ENCODE measurements around the gene RRAGD. TPM values are rescaled to one million over a fixed set of nuclear protein-coding genes. Genes with fewer than 3 reads are reported as not detected.

RRAGD gene
- polyA plus RNA-seq, 3 donors = 31.6 to 36.1 (median 34.5) TPM

GRCh38 chr6:89348372-89348771, 63.7 kb downstream of the RRAGD start:
- no peak for DNase-seq (ENCODE audit: low read depth in 3 of 3, low spot score in 2 of 3)

- DNase-seq (ENCODE audit: low read depth in 3 of 3, low spot score in 2 of 3) = no peak
Observed at GRCh38 chr6:89347825-89348224, 64.2 kb downstream of the RRAGD start.

GRCh38 chr6:89346433-89346832, 65.6 kb downstream of the RRAGD start:
- no peak for DNase-seq (ENCODE audit: low read depth in 3 of 3, low spot score in 2 of 3)

- no peak for DNase-seq (ENCODE audit: low read depth in 3 of 3, low spot score in 2 of 3)
Observed at GRCh38 chr6:89339565-89339964, 72.5 kb downstream of the RRAGD start.

- DNase-seq (ENCODE audit: low read depth in 3 of 3, low spot score in 2 of 3) = no peak
Observed at GRCh38 chr6:89335164-89335563, 76.9 kb downstream of the RRAGD start.

GRCh38 chr6:89330910-89331309, 81.2 kb downstream of the RRAGD start:
- DNase-seq (ENCODE audit: low read depth in 3 of 3, low spot score in 2 of 3) = no peak

GRCh38 chr6:89328976-89329375, 83.1 kb downstream of the RRAGD start:
- no peak for DNase-seq (ENCODE audit: low read depth in 3 of 3, low spot score in 2 of 3)

- no peak for DNase-seq (ENCODE audit: low read depth in 3 of 3, low spot score in 2 of 3)
Observed at GRCh38 chr6:89324304-89324703, 87.8 kb downstream of the RRAGD start.

GRCh38 chr6:89323511-89323971, 88.5 kb downstream of the RRAGD start:
- DNase-seq (ENCODE audit: low read depth in 3 of 3, low spot score in 2 of 3) = no peak

- no peak for DNase-seq (ENCODE audit: low read depth in 3 of 3, low spot score in 2 of 3)
Observed at GRCh38 chr6:89321131-89321970, 90.7 kb downstream of the RRAGD start.

- DNase-seq (ENCODE audit: low read depth in 3 of 3, low spot score in 2 of 3) = no peak
Observed at GRCh38 chr6:89320012-89320559, 92.0 kb downstream of the RRAGD start.

- no peak for DNase-seq (ENCODE audit: low read depth in 3 of 3, low spot score in 2 of 3)
Observed at GRCh38 chr6:89317067-89317466, 95.0 kb downstream of the RRAGD start.

GRCh38 chr6:89315249-89315885, 96.7 kb downstream of the RRAGD start, which contains the start of gene GABRR2:
TSS of gene GABRR2 (minus strand) at chr6:89315299. CDS start at chr6:89315165, 134 bp downstream.
- no peak for DNase-seq (ENCODE audit: low read depth in 3 of 3, low spot score in 2 of 3)

GRCh38 chr6:89314692-89315091, 97.4 kb downstream of the RRAGD start:
- no peak for DNase-seq (ENCODE audit: low read depth in 3 of 3, low spot score in 2 of 3)

Other genes starting within 250 kb of the RRAGD start
- gene GABRR1, start 194.9 kb downstream of the RRAGD start, polyA plus RNA-seq (ENCODE audit: insufficient read length in 3 of 3) = 1 to 10 TPM; 1.4 to 3.0 (median 2.8) TPM
- gene GABRR2, start 97.0 kb downstream of the RRAGD start, polyA plus RNA-seq (ENCODE audit: insufficient read length in 3 of 3) = 1 to 10 TPM in 2 of 3 donors, under 1 TPM in 1; 0.80 to 1.3 (median 1.1) TPM
- gene UBE2J1, start 59.6 kb downstream of the RRAGD start, polyA plus RNA-seq (ENCODE audit: insufficient read length in 3 of 3) = 10 to 100 TPM; 56.2 to 63.4 (median 58.5) TPM
- gene ANKRD6, start 20.9 kb upstream of the RRAGD start, polyA plus RNA-seq (ENCODE audit: insufficient read length in 3 of 3) = 10 to 100 TPM; 19.2 to 24.8 (median 22.2) TPM
- 10 to 100 TPM; 53.0 to 58.7 (median 56.8) TPM for gene LYRM2, start 226.5 kb upstream of the RRAGD start, polyA plus RNA-seq (ENCODE audit: insufficient read length in 3 of 3)